ENCODE measurements around the gene GAB1.

GAB1 gene

DNA sequence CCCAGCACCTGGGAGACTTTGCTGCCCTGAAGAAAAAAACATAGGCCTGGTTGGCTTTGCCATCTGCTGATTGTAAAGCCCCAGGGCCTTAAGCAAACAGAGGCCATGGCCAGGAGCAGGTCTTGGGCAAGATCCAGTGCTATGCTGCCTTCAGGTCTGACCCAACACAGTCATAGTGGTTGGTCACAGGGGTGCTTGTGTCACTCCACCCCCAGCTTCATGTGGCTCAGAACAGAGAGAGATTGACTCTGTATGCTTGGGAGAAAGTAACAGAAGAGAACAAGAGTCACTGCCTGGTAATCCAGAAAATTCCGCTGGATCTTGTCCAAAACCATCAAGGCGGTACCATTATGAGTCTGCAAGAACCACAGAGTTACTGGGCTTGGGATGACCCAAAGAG, 152.4 kb downstream of the GAB1 start:
- DNase-seq (ENCODE audit: low read depth), result no peak

DNA sequence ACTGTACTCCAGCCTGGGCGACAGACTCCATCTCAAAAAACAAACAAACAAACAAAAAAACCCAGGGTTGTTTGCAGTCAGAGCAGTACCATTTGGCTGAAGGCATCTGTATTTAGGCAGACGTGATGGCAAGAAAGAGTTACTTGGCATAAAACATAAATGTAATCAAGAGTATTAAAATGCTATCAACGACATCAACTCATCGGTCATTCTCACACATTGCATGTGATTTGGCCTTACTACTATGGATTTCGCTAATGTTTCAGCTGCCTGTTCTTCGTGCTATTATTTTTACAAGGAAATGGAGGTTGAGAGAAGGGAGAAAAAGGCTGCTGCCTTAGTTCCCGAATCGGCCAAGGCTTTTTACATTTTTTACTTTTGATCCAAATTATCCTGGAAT, 161.3 kb downstream of the GAB1 start:
- no peak for DNase-seq (ENCODE audit: low read depth)

DNA sequence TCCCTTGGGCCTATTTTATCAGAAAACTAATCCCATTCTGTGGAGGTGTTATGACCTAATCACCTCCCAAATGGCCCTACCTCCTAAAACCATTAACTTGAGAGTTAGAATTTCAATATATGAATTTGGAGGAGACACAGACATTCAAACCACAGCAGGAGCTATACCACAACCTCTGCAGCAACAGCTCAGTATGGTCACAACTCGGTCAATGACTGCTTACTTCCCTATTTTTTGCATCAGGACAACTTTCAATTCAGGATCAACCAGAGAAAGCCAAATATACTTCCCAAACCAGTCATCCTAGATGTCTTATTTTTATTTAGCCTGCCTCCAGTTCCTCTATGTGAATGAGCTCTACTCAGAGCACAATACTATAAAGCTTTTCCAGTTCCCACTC, 165.6 kb downstream of the GAB1 start:
- no peak for DNase-seq (ENCODE audit: low read depth)

DNA sequence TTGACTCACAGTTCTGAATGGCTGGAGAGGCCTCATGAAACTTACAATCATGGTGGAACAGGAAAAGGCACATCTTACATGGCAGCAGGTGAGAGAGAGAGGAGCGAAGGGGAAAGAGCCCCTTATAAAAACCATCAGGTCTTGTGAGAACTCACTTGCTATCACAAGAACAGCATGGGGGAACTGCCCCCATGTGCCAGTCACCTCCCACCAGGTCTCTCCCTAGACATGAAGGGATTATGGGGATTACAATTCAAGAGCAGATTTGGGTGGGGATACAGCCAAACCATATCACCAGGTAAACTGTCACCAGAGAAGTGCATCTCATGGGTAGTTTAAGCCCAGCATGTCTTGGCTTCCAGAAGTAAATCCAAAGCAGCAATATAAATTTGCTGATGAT, 169.4 kb downstream of the GAB1 start:
- no peak for DNase-seq (ENCODE audit: low read depth)

DNA sequence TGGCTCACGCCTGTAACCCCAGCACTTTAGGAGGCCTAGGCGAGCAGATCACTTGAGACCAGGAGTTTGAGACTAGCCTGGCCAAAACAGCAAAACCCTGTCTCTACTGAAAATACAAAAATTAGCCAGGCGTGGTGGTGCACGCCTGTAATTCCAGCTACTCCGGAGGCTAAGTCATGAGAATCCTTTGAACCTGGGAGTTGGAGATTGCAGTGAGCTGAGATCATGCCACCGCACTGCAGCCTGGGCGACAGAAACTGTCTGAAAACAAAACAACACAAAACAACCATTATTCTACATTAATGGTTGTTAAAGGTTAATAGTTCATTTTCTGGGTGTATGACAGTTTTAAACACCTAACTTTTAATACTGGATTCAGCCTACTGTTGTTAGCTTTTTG, 175.2 kb downstream of the GAB1 start:
- no peak for DNase-seq (ENCODE audit: low read depth)

DNA sequence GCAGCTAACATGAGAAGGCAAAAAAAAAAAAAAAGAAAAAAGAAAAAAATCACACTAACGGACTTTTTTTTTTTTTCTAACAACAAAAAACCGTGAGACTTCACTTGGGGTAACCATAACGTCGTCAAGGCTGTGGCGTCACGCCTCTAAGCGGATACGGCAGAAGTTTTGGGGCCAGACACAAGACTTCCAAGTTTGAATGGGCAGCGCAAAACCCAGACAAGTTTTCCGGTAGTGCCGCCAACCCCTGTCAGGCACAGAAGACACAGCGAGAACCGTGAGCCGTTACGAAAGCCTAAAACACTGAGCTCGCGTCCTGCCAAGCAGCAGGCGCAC, 176.3 kb downstream of the GAB1 start:
- DNase-seq (ENCODE audit: low read depth), result no peak

DNA sequence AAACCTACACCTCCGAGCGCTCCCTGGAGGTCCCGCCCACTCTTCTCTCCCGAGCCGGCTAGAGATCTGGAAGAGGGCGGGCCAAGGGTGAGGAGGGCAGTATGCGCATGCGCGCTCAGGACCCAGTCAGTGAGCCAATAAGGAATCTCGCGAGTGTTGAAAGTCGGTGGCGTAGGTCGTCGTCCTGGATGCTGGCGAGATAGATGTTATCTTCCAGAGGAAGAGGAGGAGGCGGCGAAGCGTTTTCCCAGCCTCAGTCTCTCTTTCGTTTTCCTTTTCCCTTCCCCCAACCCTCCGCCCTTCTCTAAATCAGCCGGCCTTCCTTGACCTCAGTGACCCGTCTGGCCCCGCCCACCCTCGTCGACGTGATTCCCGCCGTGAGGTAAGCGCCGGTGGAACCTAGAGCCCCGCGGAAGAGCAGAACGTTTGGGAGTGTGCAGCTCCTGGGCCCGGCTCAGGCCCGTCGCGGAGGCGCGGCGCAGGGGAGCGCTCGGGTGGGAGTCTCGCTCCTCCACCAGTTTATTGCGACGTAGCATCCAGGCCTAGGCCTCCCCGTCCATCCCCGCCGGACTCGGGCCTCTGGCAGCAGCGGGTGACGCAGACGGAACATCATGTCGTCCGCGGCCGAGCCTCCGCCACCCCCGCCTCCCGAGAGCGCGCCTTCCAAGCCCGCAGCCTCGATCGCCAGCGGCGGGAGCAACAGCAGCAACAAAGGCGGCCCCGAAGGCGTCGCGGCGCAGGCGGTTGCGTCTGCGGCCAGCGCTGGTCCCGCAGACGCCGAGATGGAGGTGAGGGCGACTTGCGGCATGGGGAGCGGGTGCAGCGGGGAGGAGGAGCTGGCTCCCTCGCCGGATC, 176.9 kb downstream of the GAB1 start, which contains the start of gene SMARCA5:
TSS of gene SMARCA5 (plus strand) at position 389 of the 855 bp plus-strand sequence. CDS start at position 612, 223 bp downstream.
- peak; percentile 89 for DNase-seq (ENCODE audit: low read depth)

DNA sequence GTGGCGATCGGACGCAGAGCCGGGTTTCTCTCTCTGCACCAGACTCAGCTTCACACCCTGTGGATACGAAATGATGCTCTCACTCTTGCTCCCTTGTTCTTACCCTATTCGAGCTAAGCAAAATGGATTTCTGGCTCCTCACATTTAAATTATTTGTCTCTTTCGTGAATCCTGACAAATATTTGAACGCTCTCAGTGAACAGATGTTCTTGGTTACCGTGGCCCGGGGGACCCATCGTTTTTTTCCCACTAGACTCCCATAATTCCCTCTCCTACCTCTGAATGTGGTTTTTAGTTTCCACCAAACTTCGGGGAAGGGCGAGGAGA, 177.5 kb downstream of the GAB1 start:
- no peak for DNase-seq (ENCODE audit: low read depth)

DNA sequence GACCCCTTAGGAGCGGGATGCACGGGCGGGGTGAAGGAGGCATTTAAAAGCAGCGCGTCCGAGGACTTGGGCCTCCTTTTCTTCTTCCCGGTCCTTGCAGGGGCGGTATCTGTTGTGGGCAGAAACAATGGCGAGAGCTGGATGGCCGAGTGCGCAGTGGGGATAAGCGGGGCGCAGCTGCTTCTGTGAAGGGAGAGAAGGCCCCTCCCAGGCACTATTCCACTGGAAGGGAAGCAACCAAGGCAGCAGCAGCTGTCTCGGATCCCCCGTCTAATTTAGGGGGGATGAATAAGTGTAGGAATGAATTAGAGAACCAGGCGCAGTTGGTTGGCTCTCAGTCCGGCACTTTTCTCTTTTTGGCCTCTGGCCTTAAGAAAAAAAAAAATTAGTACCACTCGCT, 177.8 kb downstream of the GAB1 start:
- DNase-seq (ENCODE audit: low read depth), result no peak

DNA sequence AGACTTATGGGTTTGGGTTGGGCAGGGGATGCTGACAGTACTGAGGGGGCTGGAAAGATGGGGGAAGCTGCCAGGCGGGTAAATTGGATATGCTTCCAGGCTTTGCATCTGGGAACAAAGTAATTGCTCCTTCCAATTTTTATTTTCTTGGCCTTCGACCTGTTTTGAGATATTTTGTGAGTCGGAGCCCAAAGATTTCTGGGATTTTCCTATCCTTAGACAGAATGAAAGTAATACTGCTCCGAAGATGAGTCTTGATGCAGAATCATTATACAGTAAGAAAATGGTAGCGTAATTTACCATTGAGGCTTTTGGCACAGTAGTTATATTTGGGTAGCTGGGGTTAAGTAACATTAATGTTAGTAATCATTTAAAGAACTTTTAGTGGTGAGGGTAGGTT, 178.2 kb downstream of the GAB1 start:
- no peak for DNase-seq (ENCODE audit: low read depth)

DNA sequence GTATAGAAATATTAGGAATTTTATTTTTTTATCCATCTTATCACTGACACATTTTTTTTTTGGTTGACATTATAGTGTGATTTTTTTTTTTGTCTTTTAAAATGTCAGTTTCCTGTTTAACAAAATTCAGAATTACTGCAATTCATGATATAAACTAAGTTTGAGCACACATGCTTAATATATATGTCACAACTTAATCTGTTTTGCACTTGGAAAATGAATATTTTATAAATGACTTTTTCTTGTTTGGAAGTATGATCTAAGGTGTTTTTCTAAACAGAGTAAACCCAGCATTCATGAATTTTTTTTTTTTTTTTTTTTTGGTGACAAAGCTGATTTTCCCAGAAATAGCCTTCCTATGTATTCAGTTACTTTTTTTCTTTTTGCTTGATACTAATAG, 179.2 kb downstream of the GAB1 start:
- DNase-seq (ENCODE audit: low read depth), result no peak

DNA sequence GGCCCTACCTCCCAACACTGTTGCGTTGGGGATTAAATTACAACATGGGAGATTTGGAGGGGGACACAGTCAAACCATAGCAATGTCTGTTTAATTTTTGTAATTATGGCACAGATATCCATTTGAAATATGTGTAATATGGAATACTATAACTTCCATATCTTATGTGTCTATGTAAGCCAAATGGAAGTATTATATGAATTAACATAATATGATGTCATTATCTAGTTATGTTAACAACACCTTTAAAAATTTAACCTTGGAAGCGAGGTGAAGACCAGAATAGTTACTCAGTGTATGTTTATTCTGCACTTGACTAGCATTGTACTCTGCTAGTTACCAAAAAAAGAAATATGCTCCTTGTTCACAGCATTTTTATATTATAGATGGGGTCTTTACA, 181.1 kb downstream of the GAB1 start:
- no peak for DNase-seq (ENCODE audit: low read depth)
